Neural progenitor cell (in vitro differentiated cells): ENCODE results near the gene PAX9. TPM values are rescaled to one million over a fixed set of nuclear protein-coding genes. Genes with fewer than 3 reads are reported as not detected.

Experiments
- DNase-seq: peaks from one replicate; pipeline ENCODE4 v3.0.0-alpha.2; 2016; ENCODE audit warnings: low spot score
- H2AFZ ChIP-seq: fragments of 200-600 bp; sonication (generic); replicated peaks from 2 replicates; pipeline ENCODE4 v1.6.1; 2016; ENCODE audit warnings: antibody characterized with exemption
- H3F3A ChIP-seq: fragments of 200-600 bp; sonication (generic); 2 replicates; pipeline ENCODE4 v1.6.1; 2016; ENCODE audit warnings: antibody characterized with exemption, low read depth
- H3K27ac ChIP-seq: fragments of 200-600 bp; sonication (generic); 2 replicates; pipeline ENCODE4 v1.5.1; 2016; ENCODE audit warnings: mild to moderate bottlenecking
- H3K27me3 ChIP-seq: fragments of 200-600 bp; sonication (generic); 2 replicates; pipeline ENCODE4 v1.6.1; 2016; ENCODE audit warnings: mild to moderate bottlenecking, moderate library complexity
- H3K36me3 ChIP-seq: fragments of 200-600 bp; sonication (generic); 2 replicates; pipeline ENCODE4 v1.5.1; 2016
- H3K4me1 ChIP-seq: fragments of 200-600 bp; sonication (generic); 2 replicates; pipeline ENCODE4 v1.6.1; 2016; ENCODE audit warnings: mixed run types
- H3K4me2 ChIP-seq: fragments of 200-600 bp; sonication (generic); 2 replicates; pipeline ENCODE4 v1.6.1; 2016
- H3K4me3 ChIP-seq: fragments of 200-600 bp; sonication (generic); 2 replicates; pipeline ENCODE4 v1.5.1; 2016
- H3K79me2 ChIP-seq: fragments of 200-600 bp; sonication (generic); 2 replicates; pipeline ENCODE4 v1.6.1; 2016; ENCODE audit warnings: low read depth
- H3K9ac ChIP-seq: fragments of 200-600 bp; sonication (generic); 2 replicates; pipeline ENCODE4 v1.6.1; 2016
- H3K9me3 ChIP-seq: fragments of 200-600 bp; sonication (generic); 2 replicates; pipeline ENCODE4 v1.5.1; 2016; ENCODE audit warnings: low read depth
- H4K20me1 ChIP-seq: fragments of 200-600 bp; sonication (generic); 2 replicates; pipeline ENCODE4 v1.6.1; 2016; ENCODE audit warnings: low read depth
- H3K27ac Mint-ChIP-seq: 3 replicates; pipeline ENCODE4 v1.8.0; 2021; ENCODE audit warnings: mixed read lengths
- H3K27me3 Mint-ChIP-seq: 2 replicates; pipeline ENCODE4 v1.8.0; 2022; ENCODE audit warnings: low read depth, mild to moderate bottlenecking, inconsistent platforms, moderate library complexity, mixed read lengths; ENCODE audit not compliant: insufficient read depth
- H3K36me3 Mint-ChIP-seq: 3 replicates; pipeline ENCODE4 v1.8.0; 2021; ENCODE audit warnings: mixed read lengths
- H3K4me1 Mint-ChIP-seq: 3 replicates; pipeline ENCODE4 v1.8.0; 2021; ENCODE audit warnings: mixed read lengths
- H3K4me3 Mint-ChIP-seq: 3 replicates; pipeline ENCODE4 v1.8.0; 2021; ENCODE audit warnings: mild to moderate bottlenecking, moderate library complexity, mixed read lengths
- H3K9me3 Mint-ChIP-seq: 3 replicates; pipeline ENCODE4 v1.8.0; 2020; ENCODE audit warnings: mixed read lengths
- EZH2 ChIP-seq: fragments of 200-600 bp; sonication (generic); IDR thresholded peaks from 2 replicates; pipeline ENCODE4 v1.6.1; 2017; ENCODE audit warnings: antibody characterized with exemption, mild to moderate bottlenecking, moderate library complexity
- EZH2phosphoT487 ChIP-seq: fragments of 200-600 bp; sonication (generic); IDR thresholded peaks from 2 replicates; pipeline ENCODE4 v1.6.1; 2017; ENCODE audit warnings: antibody characterized with exemption
- total RNA-seq: library from RNA; depleted of rRNA; stranded (reverse); fragments of >200 nt; gene quantifications from 2 replicates; pipeline ENCODE4 v1.2.3, GENCODE V29; 2015; ENCODE audit warnings: low replicate concordance
- TF ChIP-seq, protein P1 (sequence below): fragments of 200-600 bp; sonication (generic); IDR thresholded peaks from 2 replicates; pipeline ENCODE4 v1.5.1; 2017; ENCODE audit warnings: antibody characterized with exemption, mild to moderate bottlenecking

The PAX9 gene
- total RNA-seq, 1 donor from 2014 or later, result not detected

GRCh38 chr14:36713960-36714703 lies 52.5 kb downstream of the PAX9 start:
- no peaks in the 10 kb centered on the region for H4K20me1 ChIP-seq
- no peaks in the 10 kb centered on the region for H3K9me3 Mint-ChIP-seq
- no peaks in the 10 kb centered on the region for H3F3A ChIP-seq
- H3K4me3 Mint-ChIP-seq, result no peak overlapping the region
- peaks cover 5% of the 10 kb centered on the region for H3K4me1 Mint-ChIP-seq
- H3K4me2 ChIP-seq, result no peak overlapping the region
- no peak overlapping the region for H3K27ac Mint-ChIP-seq
- H2AFZ ChIP-seq, result no peak overlapping the region
- peaks cover 4% of the 10 kb centered on the region for H3K27me3 Mint-ChIP-seq
- H3K36me3 Mint-ChIP-seq, result no peaks in the 10 kb centered on the region
- H3K9ac ChIP-seq, result no peak overlapping the region
- H3K4me3 ChIP-seq, result no peak overlapping the region
- peaks cover 8% of the 10 kb centered on the region for H3K4me1 ChIP-seq
- no peak for DNase-seq
- no peaks in the 10 kb centered on the region for H3K27me3 ChIP-seq
- no peak overlapping the region for H3K27ac ChIP-seq
- no peak for TF ChIP-seq EZH2phosphoT487
- no peaks in the 10 kb centered on the region for H3K9me3 ChIP-seq
- no peaks in the 10 kb centered on the region for H3K36me3 ChIP-seq
- no peaks in the 10 kb centered on the region for H3K79me2 ChIP-seq

- no peak for DNase-seq
- Histone ChIP-seq H3K4me2 (no peak overlapping the region), H3K27ac (no peak overlapping the region), H3K9ac (no peak overlapping the region), H3F3A (no peaks in the 10 kb centered on the region), H3K27me3 (no peaks in the 10 kb centered on the region), H3K4me1 (peaks cover 8% of the 10 kb centered on the region), H3K4me3 (no peak overlapping the region), H3K79me2 (no peaks in the 10 kb centered on the region), H2AFZ (no peak overlapping the region), H3K9me3 (no peaks in the 10 kb centered on the region), H4K20me1 (no peaks in the 10 kb centered on the region), H3K36me3 (no peaks in the 10 kb centered on the region)
- H3K36me3 Mint-ChIP-seq, result no peaks in the 10 kb centered on the region
- H3K27ac Mint-ChIP-seq, result no peak overlapping the region
- peaks cover 5% of the 10 kb centered on the region for H3K4me1 Mint-ChIP-seq
- H3K9me3 Mint-ChIP-seq, result no peaks in the 10 kb centered on the region
- TF ChIP-seq EZH2phosphoT487, result no peak
- TF ChIP-seq, protein P1, sequence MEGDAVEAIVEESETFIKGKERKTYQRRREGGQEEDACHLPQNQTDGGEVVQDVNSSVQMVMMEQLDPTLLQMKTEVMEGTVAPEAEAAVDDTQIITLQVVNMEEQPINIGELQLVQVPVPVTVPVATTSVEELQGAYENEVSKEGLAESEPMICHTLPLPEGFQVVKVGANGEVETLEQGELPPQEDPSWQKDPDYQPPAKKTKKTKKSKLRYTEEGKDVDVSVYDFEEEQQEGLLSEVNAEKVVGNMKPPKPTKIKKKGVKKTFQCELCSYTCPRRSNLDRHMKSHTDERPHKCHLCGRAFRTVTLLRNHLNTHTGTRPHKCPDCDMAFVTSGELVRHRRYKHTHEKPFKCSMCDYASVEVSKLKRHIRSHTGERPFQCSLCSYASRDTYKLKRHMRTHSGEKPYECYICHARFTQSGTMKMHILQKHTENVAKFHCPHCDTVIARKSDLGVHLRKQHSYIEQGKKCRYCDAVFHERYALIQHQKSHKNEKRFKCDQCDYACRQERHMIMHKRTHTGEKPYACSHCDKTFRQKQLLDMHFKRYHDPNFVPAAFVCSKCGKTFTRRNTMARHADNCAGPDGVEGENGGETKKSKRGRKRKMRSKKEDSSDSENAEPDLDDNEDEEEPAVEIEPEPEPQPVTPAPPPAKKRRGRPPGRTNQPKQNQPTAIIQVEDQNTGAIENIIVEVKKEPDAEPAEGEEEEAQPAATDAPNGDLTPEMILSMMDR, result no peak
- TF ChIP-seq EZH2, result no peak
- H3K27me3 Mint-ChIP-seq, result peaks cover 4% of the 10 kb centered on the region
- H3K4me3 Mint-ChIP-seq, result no peak overlapping the region
Measured at GRCh38 chr14:36716614-36717184, 55.0 kb downstream of the PAX9 start.

GRCh38 chr14:36717363-36717762 lies 55.7 kb downstream of the PAX9 start:
- H3K27me3 ChIP-seq, result no peaks in the 10 kb centered on the region
- H3K4me3 Mint-ChIP-seq, result no peak overlapping the region
- TF ChIP-seq, protein P1, result no peak
- TF ChIP-seq EZH2phosphoT487 (no peak), EZH2 (no peak)
- H3K9me3 ChIP-seq, result no peaks in the 10 kb centered on the region
- H3K4me1 ChIP-seq, result peaks cover 8% of the 10 kb centered on the region
- H3K27ac Mint-ChIP-seq, result no peak overlapping the region
- peaks cover 5% of the 10 kb centered on the region for H3K4me1 Mint-ChIP-seq
- H4K20me1 ChIP-seq, result no peaks in the 10 kb centered on the region
- H3K79me2 ChIP-seq, result no peaks in the 10 kb centered on the region
- H3F3A ChIP-seq, result no peaks in the 10 kb centered on the region
- H2AFZ ChIP-seq, result no peak overlapping the region
- H3K27ac ChIP-seq, result no peak overlapping the region
- no peaks in the 10 kb centered on the region for H3K9me3 Mint-ChIP-seq
- no peaks in the 10 kb centered on the region for H3K36me3 Mint-ChIP-seq
- H3K27me3 Mint-ChIP-seq, result peaks cover 4% of the 10 kb centered on the region
- no peak overlapping the region for H3K4me2 ChIP-seq
- H3K9ac ChIP-seq, result no peak overlapping the region
- peak; percentile 11 for DNase-seq
- H3K36me3 ChIP-seq, result no peaks in the 10 kb centered on the region
- H3K4me3 ChIP-seq, result no peak overlapping the region

- no peaks in the 10 kb centered on the region for H3K36me3 ChIP-seq
- peaks cover 8% of the 10 kb centered on the region for H3K4me1 ChIP-seq
- H3K4me2 ChIP-seq, result no peak overlapping the region
- Mint-ChIP-seq H3K36me3 (no peaks in the 10 kb centered on the region), H3K4me3 (no peak overlapping the region), H3K27me3 (peaks cover 4% of the 10 kb centered on the region), H3K4me1 (peaks cover 5% of the 10 kb centered on the region), H3K9me3 (no peaks in the 10 kb centered on the region), H3K27ac (no peak overlapping the region)
- no peaks in the 10 kb centered on the region for H3K9me3 ChIP-seq
- no peaks in the 10 kb centered on the region for H3K79me2 ChIP-seq
- H3K27ac ChIP-seq, result no peak overlapping the region
- no peak overlapping the region for H2AFZ ChIP-seq
- DNase-seq, result no peak
- H3F3A ChIP-seq, result no peaks in the 10 kb centered on the region
- no peak overlapping the region for H3K4me3 ChIP-seq
- H4K20me1 ChIP-seq, result no peaks in the 10 kb centered on the region
- H3K9ac ChIP-seq, result no peak overlapping the region
- H3K27me3 ChIP-seq, result no peaks in the 10 kb centered on the region
- no peak for TF ChIP-seq EZH2phosphoT487
- TF ChIP-seq, protein P1, result no peak
- TF ChIP-seq EZH2, result no peak
Measured at GRCh38 chr14:36718216-36718615, 56.6 kb downstream of the PAX9 start.
